PC-9 (cell line): ENCODE measurements around the gene DES. TPM values are rescaled to one million over a fixed set of nuclear protein-coding genes. Genes with fewer than 3 reads are reported as not detected.

Experiments used
- BruUV-seq: library from RNA; stranded (reverse); fragments of 400-500 nt; replicated peaks from 2 replicates; lab custom pipeline; 2021; lab: Mats Ljungman, UMichigan
- CTCF ChIA-PET: fragments of 300-600 bp; sonication (Branson Sonifier 250); formaldehyde crosslinking; loops from one replicate; lab custom pipeline; 2022; ENCODE audit warnings: antibody characterized with exemption; lab: Charles Lee
- POLR2A ChIA-PET: fragments of 300-600 bp; sonication (Branson Sonifier 250); formaldehyde crosslinking; loops from one replicate; lab custom pipeline; 2022; ENCODE audit warnings: antibody characterized with exemption; ENCODE audit not compliant: unreplicated experiment; lab: Charles Lee
- DNase-seq, 2 experiments: peaks; one replicate each; pipeline versions ENCODE4 v3.0.0 to v3.0.0-alpha.2; 2015 to 2022; ENCODE audit warnings: mixed read lengths in 1 of 2
- H2AFZ ChIP-seq: fragments of 200-600 bp; sonication (generic); 2 replicates; pipeline ENCODE4 v1.8.1; 2017; ENCODE audit warnings: antibody characterized with exemption
- H3F3A ChIP-seq: fragments of 200-600 bp; sonication (generic); 2 replicates; pipeline ENCODE4 v1.8.1; 2017; ENCODE audit warnings: antibody characterized with exemption, mild to moderate bottlenecking, low read depth; ENCODE audit not compliant: insufficient read depth
- H3K27ac ChIP-seq: fragments of 200-600 bp; sonication (generic); 2 replicates; pipeline ENCODE4 v1.6.1; 2016; ENCODE audit warnings: mixed run types
- H3K27me3 ChIP-seq: fragments of 200-600 bp; sonication (generic); 2 replicates; pipeline ENCODE4 v1.6.1; 2016; ENCODE audit warnings: low read depth, mixed run types; ENCODE audit not compliant: insufficient read depth
- H3K36me3 ChIP-seq: fragments of 200-600 bp; sonication (generic); 2 replicates; pipeline ENCODE4 v1.6.1; 2016; ENCODE audit warnings: low read depth, mixed run types
- H3K4me1 ChIP-seq: fragments of 200-600 bp; sonication (generic); replicated peaks from 2 replicates; pipeline ENCODE4 v1.6.1; 2016; ENCODE audit warnings: mixed run types; ENCODE audit not compliant: insufficient read depth
- H3K4me2 ChIP-seq: fragments of 200-600 bp; sonication (generic); 2 replicates; pipeline ENCODE4 v1.6.1; 2017; ENCODE audit warnings: mixed run types
- H3K4me3 ChIP-seq: fragments of 200-600 bp; sonication (generic); 2 replicates; pipeline ENCODE4 v1.6.1; 2016; ENCODE audit warnings: mixed run types
- H3K79me2 ChIP-seq: fragments of 200-600 bp; sonication (generic); 2 replicates; pipeline ENCODE4 v1.6.1; 2017; ENCODE audit warnings: low read depth, mixed run types
- H3K9me2 ChIP-seq: fragments of 200-600 bp; sonication (generic); 2 replicates; pipeline ENCODE4 v1.8.1; 2017; ENCODE audit warnings: mild to moderate bottlenecking; ENCODE audit not compliant: insufficient read depth
- H3K9me3 ChIP-seq: fragments of 200-600 bp; sonication (generic); 2 replicates; pipeline ENCODE4 v1.8.1; 2016; ENCODE audit warnings: low read depth; ENCODE audit not compliant: insufficient read depth
- H4K20me1 ChIP-seq: fragments of 200-600 bp; sonication (generic); 2 replicates; pipeline ENCODE4 v1.8.1; 2017; ENCODE audit not compliant: insufficient read depth
- EZH2 ChIP-seq: fragments of 200-600 bp; sonication (generic); IDR thresholded peaks from 2 replicates; pipeline ENCODE4 v1.8.0; 2017; ENCODE audit warnings: antibody characterized with exemption, low read depth
- intact Hi-C: fragments of 100-400 bp; cut with micrococcal nuclease; formaldehyde crosslinking; loops from one replicate; pipeline ENCODE4 v1.10.0; 2022; ENCODE audit not compliant: unreplicated experiment
- total RNA-seq: library from RNA; stranded (reverse); gene quantifications from 2 replicates; pipeline ENCODE4 v1.2.3, GENCODE V29; 2021
- TF ChIP-seq, protein P1 (sequence below): fragments of 200-600 bp; sonication (generic); conservative IDR thresholded peaks from 2 replicates; pipeline ENCODE4 v1.6.1; 2017; ENCODE audit warnings: mixed run types, antibody characterized with exemption, mild to moderate bottlenecking, moderate library complexity

Gene DES
- total RNA-seq, 1 experiment from 2014 or later = not detected

DNA sequence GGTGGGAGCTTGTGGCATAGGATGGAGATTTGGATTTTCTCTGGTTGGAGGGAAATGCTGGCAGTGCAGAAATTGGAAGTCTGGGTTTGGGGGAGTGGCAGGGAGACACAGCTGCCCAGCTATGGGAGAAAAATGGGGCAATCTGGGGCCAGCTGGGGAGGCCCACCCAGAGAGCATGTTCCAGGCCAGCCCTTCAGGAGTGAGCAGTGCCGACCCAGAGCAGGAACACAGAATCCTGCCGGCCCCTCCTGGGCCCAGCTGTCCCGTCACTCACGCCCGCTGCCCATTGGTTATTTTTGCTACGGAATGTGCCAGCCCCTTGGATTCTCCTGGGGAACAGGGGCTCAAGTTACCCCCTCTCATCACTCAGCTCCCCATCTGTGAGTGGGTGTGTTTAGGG, 21.3 kb downstream of the DES start:
- Histone ChIP-seq H2AFZ (no peak overlapping the region), H3K4me1 (peaks cover 10% of the 10 kb centered on the region), H3K36me3 (no peaks in the 10 kb centered on the region), H3F3A (no peaks in the 10 kb centered on the region; the same call in 1 of the 2 replicates), H3K27ac (no peak overlapping the region), H3K9me3 (no peaks in the 10 kb centered on the region), H3K9me2 (no peaks in the 10 kb centered on the region), H4K20me1 (no peaks in the 10 kb centered on the region), H3K79me2 (no peaks in the 10 kb centered on the region), H3K27me3 (no peaks in the 10 kb centered on the region), H3K4me2 (no peak overlapping the region), H3K4me3 (no peak overlapping the region)
- no peak for DNase-seq
- ChIA-PET POLR2A (no interaction called here), CTCF (no interaction called here)
- TF ChIP-seq EZH2 = no peak
- TF ChIP-seq, protein P1, sequence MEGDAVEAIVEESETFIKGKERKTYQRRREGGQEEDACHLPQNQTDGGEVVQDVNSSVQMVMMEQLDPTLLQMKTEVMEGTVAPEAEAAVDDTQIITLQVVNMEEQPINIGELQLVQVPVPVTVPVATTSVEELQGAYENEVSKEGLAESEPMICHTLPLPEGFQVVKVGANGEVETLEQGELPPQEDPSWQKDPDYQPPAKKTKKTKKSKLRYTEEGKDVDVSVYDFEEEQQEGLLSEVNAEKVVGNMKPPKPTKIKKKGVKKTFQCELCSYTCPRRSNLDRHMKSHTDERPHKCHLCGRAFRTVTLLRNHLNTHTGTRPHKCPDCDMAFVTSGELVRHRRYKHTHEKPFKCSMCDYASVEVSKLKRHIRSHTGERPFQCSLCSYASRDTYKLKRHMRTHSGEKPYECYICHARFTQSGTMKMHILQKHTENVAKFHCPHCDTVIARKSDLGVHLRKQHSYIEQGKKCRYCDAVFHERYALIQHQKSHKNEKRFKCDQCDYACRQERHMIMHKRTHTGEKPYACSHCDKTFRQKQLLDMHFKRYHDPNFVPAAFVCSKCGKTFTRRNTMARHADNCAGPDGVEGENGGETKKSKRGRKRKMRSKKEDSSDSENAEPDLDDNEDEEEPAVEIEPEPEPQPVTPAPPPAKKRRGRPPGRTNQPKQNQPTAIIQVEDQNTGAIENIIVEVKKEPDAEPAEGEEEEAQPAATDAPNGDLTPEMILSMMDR = no peak
- intact Hi-C loops = no loop called here
- BruUV-seq = no TSS peak

DNA sequence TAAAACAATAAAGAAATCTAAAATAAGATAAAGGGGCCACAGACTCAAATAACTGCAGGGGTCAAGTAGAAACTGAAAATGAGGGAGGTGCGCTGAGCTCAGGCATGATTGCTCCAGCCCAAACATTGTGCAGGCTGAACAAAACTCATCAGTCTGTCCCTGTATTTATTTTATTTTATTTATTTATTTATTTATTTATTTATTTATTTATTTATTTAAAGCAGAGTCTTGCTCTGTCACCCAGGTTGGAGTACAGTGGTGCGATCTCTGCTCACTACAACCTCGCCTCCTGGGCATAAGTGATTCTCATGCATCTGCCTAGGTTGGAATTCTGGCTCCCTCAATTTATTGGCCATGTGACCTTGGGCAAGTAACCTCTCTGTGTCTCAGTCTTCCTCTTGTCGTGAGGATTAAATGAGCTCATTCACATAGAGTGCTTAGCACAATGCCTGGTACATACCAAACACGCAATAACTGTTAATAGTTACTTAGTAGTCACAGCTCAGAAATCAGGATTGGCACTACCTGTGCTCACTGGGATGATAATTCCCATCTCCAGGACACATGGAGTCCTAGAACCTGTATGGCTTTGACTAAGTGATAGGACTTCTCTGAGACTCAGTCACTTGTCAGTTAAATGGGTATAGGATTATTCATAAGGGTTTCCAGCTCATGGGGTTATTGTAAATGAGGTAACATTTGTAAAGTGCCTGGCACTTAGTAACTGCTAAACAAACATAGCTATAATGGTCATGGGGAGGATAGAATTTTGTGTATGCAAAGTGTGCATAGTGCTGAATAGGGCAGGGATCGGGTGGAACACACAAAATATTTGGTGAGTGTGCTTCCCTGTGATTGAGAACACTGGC, 22.4 kb downstream of the DES start:
- H3K9me2 ChIP-seq = no peaks in the 10 kb centered on the region
- H2AFZ ChIP-seq = no peak overlapping the region
- ChIA-PET CTCF (interaction anchor here (1.1 to 1.2 kb wide), 2 partner anchors 82 to 89 kb away, joined by 4 to 7 read pairs; no protein-coding TSS in a partner anchor), POLR2A (interaction anchor here (0.6 to 0.9 kb wide), 2 partner anchors 11 to 57 kb away, joined by 4 read pairs; no protein-coding TSS in a partner anchor)
- BruUV-seq = no TSS peak
- peak overlapping the region; percentile 64; the same call in 1 of the 2 replicates for H3K4me3 ChIP-seq
- H3K36me3 ChIP-seq = no peaks in the 10 kb centered on the region
- H3K27me3 ChIP-seq = no peaks in the 10 kb centered on the region
- no peaks in the 10 kb centered on the region; the same call in 1 of the 2 replicates for H3F3A ChIP-seq
- H4K20me1 ChIP-seq = no peaks in the 10 kb centered on the region
- H3K27ac ChIP-seq = no peak overlapping the region
- H3K79me2 ChIP-seq = no peaks in the 10 kb centered on the region
- no peaks in the 10 kb centered on the region for H3K9me3 ChIP-seq
- no peak for TF ChIP-seq EZH2
- TF ChIP-seq, protein P1 = no peak
- no peak for DNase-seq
- peak overlapping the region; percentile 93 for H3K4me2 ChIP-seq
- H3K4me1 ChIP-seq = peaks cover 10% of the 10 kb centered on the region
- intact Hi-C loops = no loop called here

DNA sequence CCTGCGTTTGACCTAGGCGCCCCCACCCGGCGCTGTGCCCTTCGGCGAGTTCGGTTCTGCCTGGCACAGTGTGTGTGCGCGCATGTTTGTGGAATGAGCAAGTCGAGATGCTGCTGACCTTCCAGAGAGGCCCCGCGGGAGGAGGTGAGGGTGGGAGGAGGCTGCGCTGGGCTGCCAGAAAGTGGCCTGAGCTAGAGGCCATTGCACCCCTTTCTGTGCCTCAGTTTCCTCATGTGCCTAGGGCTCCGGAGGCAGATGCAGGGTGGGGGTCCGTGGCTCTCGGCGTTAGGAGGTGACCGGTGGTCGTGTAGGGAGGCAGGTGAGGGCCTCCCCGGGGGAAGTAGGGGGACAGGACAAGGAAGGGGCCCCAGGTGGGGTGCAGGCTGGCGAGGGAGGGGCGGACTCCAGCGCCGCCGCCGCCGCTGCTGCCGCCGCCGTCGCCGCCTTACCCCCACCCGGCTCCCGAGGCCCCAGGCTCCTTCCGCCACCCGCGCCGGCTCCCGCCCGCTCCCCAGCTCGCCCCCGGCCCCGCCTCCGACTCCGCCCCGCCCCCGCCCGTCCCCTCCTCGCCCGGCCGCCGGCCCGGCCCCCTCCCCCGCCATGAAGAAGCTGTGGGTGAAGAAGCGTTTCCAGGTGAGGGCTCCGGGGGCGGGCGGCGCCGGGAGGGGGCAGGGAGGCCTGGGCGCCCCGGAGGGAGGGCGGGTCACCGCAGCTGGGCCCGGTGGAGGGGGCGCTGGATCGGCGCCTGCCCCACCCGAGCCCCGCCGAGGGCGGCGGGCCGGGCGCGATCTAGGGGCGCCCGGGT, 23.5 kb downstream of the DES start:
- ChIA-PET POLR2A (interaction anchor here (0.5 to 0.9 kb wide), 6 partner anchors 12 to 265 kb away, joined by 3 to 11 read pairs (median 4); partner anchors contain the start of gene CNPPD1), CTCF (interaction anchor here (0.6 to 1.2 kb wide), 5 partner anchors 8 to 462 kb away, joined by 4 to 16 read pairs (median 7); a partner anchor contains a TSS)
- no peak overlapping the region for H3K27ac ChIP-seq
- H3K4me3 ChIP-seq = peak overlapping the region; percentile 64
- H3K4me2 ChIP-seq = peak overlapping the region; percentile 93
- peak in 1 of 2 experiments; percentile 64 for DNase-seq
- no peaks in the 10 kb centered on the region for H4K20me1 ChIP-seq
- H3F3A ChIP-seq = peaks cover 5% of the 10 kb centered on the region; the same call in 1 of the 2 replicates
- H3K9me3 ChIP-seq = no peaks in the 10 kb centered on the region
- intact Hi-C loops = no loop called here
- H3K79me2 ChIP-seq = no peaks in the 10 kb centered on the region
- BruUV-seq = TSS peak; percentile 80
- H3K27me3 ChIP-seq = no peaks in the 10 kb centered on the region
- no peaks in the 10 kb centered on the region for H3K9me2 ChIP-seq
- TF ChIP-seq, protein P1 = no peak
- TF ChIP-seq EZH2 = no peak
- H2AFZ ChIP-seq = peak overlapping the region; percentile 83; the same call in 1 of the 2 replicates
- H3K4me1 ChIP-seq = peaks cover 10% of the 10 kb centered on the region
- H3K36me3 ChIP-seq = no peaks in the 10 kb centered on the region
